Transverse colon (tissue), 4 donors: Measurements from ENCODE around the gene B4GAT1.

Experiments used
- EP300 ChIP-seq: sonication (generic); formaldehyde crosslinking; IDR thresholded peaks from one replicate; pipeline ENCODE4 v1.6.1; 2017; ENCODE audit warnings: antibody characterized with exemption, low read depth
- POLR2A ChIP-seq: fragments of 450-650 bp; IDR thresholded peaks from one replicate; pipeline ENCODE4 v1.6.1; 2016; ENCODE audit warnings: antibody characterized with exemption, mild to moderate bottlenecking, moderate library complexity
- POLR2AphosphoS5 ChIP-seq, 3 donors: sonication (generic); formaldehyde crosslinking; IDR thresholded peaks; one replicate each; pipeline ENCODE4 v1.6.1; 2016; ENCODE audit warnings: antibody characterized with exemption in 3 of 3
- TF ChIP-seq, protein P1 (sequence below), 5 experiments: fragments of 200-600 bp in 3 of 5; fragments of 450-650 bp in 2 of 5; sonication (generic) in 3 of 5; IDR thresholded peaks; 1 replicate in 2 of 5; 2 replicates in 3 of 5; pipeline ENCODE4 v1.5.1; 2016 to 2017; ENCODE audit warnings: antibody characterized with exemption in 5 of 5, inconsistent platforms in 3 of 5, mild to moderate bottlenecking in 2 of 5, moderate library complexity in 1 of 5

DNA sequence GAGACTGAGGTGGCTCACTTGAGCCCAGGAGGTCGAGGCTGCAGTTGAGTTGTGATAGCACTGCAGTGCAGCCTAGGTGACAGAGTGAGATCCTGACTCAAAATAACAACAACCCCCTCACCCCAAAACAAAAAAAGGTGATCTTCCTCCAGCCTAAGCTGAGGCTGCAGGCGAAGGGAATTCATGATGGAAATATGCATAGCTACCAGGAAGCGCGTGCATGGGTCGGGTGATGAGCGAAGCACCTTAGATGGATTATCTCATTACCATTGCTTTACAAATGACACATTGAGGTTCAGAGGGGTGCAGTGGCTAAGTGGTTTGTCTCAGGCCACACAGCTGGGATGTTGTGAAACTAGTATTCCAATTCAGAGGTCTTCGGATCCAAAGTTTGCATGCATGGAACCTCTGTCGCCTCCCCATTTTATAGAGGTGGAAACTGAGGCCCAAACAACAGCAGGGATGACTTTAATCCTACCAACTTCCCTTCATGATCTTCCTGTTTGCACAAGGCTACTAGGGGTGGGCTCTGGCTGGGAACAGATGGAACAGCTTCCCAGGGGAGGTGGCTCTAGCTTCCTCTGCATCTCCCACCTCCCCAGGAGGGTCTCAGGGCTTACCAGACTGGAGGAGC lies 19.5 kb upstream of the B4GAT1 start:
- TF ChIP-seq EP300 = no peak
- TF ChIP-seq, protein P1, sequence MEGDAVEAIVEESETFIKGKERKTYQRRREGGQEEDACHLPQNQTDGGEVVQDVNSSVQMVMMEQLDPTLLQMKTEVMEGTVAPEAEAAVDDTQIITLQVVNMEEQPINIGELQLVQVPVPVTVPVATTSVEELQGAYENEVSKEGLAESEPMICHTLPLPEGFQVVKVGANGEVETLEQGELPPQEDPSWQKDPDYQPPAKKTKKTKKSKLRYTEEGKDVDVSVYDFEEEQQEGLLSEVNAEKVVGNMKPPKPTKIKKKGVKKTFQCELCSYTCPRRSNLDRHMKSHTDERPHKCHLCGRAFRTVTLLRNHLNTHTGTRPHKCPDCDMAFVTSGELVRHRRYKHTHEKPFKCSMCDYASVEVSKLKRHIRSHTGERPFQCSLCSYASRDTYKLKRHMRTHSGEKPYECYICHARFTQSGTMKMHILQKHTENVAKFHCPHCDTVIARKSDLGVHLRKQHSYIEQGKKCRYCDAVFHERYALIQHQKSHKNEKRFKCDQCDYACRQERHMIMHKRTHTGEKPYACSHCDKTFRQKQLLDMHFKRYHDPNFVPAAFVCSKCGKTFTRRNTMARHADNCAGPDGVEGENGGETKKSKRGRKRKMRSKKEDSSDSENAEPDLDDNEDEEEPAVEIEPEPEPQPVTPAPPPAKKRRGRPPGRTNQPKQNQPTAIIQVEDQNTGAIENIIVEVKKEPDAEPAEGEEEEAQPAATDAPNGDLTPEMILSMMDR (IDR thresholded peaks at IDR 0.05) = no peak
- no peak for TF ChIP-seq POLR2AphosphoS5 (IDR thresholded peaks at IDR 0.05)
- no peak for TF ChIP-seq POLR2A
